ENCODE measurements around the gene TMEM150B.
A peak's percentile ranks its signal among the peaks of the same experiment; 100 is the strongest.

The TMEM150B gene

GRCh38 chr19:55303477-55303876, 21.7 kb downstream of the TMEM150B start:
- no peak for DNase-seq

- no peak for DNase-seq
These were observed 22.8 kb downstream of the TMEM150B start for GRCh38 chr19:55302318-55302703.

GRCh38 chr19:55301459-55302317, 23.5 kb downstream of the TMEM150B start:
- peak; percentile 98 for DNase-seq

- no peak for DNase-seq
These were observed 24.2 kb downstream of the TMEM150B start for GRCh38 chr19:55300886-55301458.

- no peak for DNase-seq
These were observed 25.1 kb downstream of the TMEM150B start for GRCh38 chr19:55299991-55300390.

GRCh38 chr19:55297267-55297666, 27.9 kb downstream of the TMEM150B start:
- no peak for DNase-seq

GRCh38 chr19:55289117-55289796, 35.9 kb downstream of the TMEM150B start:
- DNase-seq: no peak

- DNase-seq: no peak
These were observed 37.6 kb downstream of the TMEM150B start for GRCh38 chr19:55287361-55288079.

GRCh38 chr19:55285229-55285890, 39.8 kb downstream of the TMEM150B start:
- no peak for DNase-seq

GRCh38 chr19:55284405-55285058, 40.6 kb downstream of the TMEM150B start:
- DNase-seq: no peak

- DNase-seq: peak; percentile 64
These were observed 41.4 kb downstream of the TMEM150B start, which contains the start of gene BRSK1 for GRCh38 chr19:55283548-55284377. TSS of gene BRSK1 (plus strand) at chr19:55283997. CDS start at chr19:55284443, 446 bp downstream.

GRCh38 chr19:55279770-55280643, 45.1 kb downstream of the TMEM150B start, which contains the start of gene HSPBP1:
TSS of gene HSPBP1 (minus strand) at chr19:55280110. CDS start at chr19:55279608, 502 bp downstream.
- DNase-seq: peak; percentile 92

- no peak for DNase-seq
These were observed 45.8 kb downstream of the TMEM150B start for GRCh38 chr19:55279340-55279739.

GRCh38 chr19:55278391-55279135, 46.6 kb downstream of the TMEM150B start:
- no peak for DNase-seq

GRCh38 chr19:55277494-55277893, 47.6 kb downstream of the TMEM150B start:
- DNase-seq: no peak

GRCh38 chr19:55276720-55277430, 48.3 kb downstream of the TMEM150B start:
- no peak for DNase-seq

GRCh38 chr19:55275851-55276719, 49.1 kb downstream of the TMEM150B start:
- DNase-seq: no peak
